AG09319 (cell line): ENCODE data around the gene C13orf42.

ENCODE experiments used
- DNase-seq: peaks from one replicate; pipeline ENCODE4 v3.0.0-alpha.2; 2010; ENCODE audit warnings: low read depth; ENCODE audit errors: extremely low read depth
- CTCF ChIP-seq: IDR thresholded peaks from 2 replicates; pipeline ENCODE4 v1.5.1; 2011; ENCODE audit warnings: low read depth, mild to moderate bottlenecking, inconsistent platforms, low read length, moderate library complexity

The C13orf42 gene

GRCh38 chr13:51064753-51065152 lies 46.3 kb downstream of the C13orf42 start:
- TF ChIP-seq CTCF = no peak
- DNase-seq = no peak

GRCh38 chr13:51063909-51064308 lies 47.2 kb downstream of the C13orf42 start:
- DNase-seq = no peak
- no peak for TF ChIP-seq CTCF

GRCh38 chr13:51058461-51059167 lies 52.5 kb downstream of the C13orf42 start:
- no peak for TF ChIP-seq CTCF
- no peak for DNase-seq

GRCh38 chr13:51057906-51058305 lies 53.2 kb downstream of the C13orf42 start:
- DNase-seq = no peak
- no peak for TF ChIP-seq CTCF

- TF ChIP-seq CTCF = no peak
- DNase-seq = no peak
These were observed 54.1 kb downstream of the C13orf42 start for GRCh38 chr13:51057001-51057400.

- DNase-seq = no peak
- TF ChIP-seq CTCF = no peak
These were observed 58.5 kb downstream of the C13orf42 start for GRCh38 chr13:51052581-51052980.

- no peak for DNase-seq
- no peak for TF ChIP-seq CTCF
These were observed 60.8 kb downstream of the C13orf42 start for GRCh38 chr13:51050021-51050830.
